Measurements from ENCODE around the gene ZFYVE21.
"Not testable (repeated sequence)": the region's sequence is repeated elsewhere in the genome, so short reads cannot be mapped to it uniquely, and the experiment has no call there.

ZFYVE21 gene

GRCh38 chr14:103715052-103716000, at the start of gene ZFYVE21, which contains the start of gene XRCC3:
ZFYVE21 (plus strand) TSS chr14:103715810; CDS start chr14:103715842, 32 bp downstream.
XRCC3 (minus strand) TSS chr14:103715451; CDS start chr14:103711087, 4,364 bp downstream.
- DNase-seq, result peak; percentile 100

- no peak for DNase-seq
Measured at GRCh38 chr14:103667671-103668070, 47.9 kb upstream of the ZFYVE21 start.

DNA sequence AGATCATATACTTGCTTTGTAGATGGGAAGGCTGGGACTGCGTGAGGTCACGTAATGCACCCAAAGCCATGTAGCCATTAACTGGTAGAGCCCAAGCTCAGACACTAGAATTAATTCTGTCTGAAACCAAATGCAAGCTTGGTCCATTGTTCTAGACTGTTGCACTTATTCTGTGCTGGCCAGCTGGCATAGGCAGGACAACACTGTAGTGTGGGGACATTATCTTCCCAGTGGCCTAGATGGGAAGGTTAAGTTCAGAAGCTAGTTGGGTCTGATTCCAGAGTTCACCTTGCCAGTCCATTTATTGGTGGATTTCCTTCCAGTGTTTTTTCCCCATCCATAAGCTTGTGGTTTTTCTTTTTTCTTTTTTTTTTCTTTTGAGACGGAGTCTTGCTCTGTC, 47.5 kb upstream of the ZFYVE21 start:
- DNase-seq, result no peak

- DNase-seq, result no peak
Measured at GRCh38 chr14:103669370-103669769, 46.2 kb upstream of the ZFYVE21 start.

DNA sequence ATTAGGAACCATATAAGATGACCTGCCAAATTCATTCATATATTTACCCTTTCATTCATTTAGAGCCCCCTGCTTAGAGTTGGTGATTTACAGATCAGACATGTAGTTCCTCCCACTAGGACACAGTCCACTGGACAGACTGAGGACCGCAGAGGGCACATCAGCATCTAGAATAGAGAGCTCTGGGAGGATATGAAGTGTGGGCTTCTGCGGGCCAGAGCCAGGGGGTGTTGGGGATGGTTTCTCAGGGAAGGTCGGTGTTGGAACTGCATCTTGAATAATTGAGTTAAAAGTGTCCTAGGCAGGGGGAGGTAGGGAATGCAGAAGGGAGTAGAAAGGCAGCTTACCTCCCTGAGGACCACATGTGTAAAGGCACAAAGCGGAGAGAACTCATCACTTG, 43.7 kb upstream of the ZFYVE21 start:
- DNase-seq, result no peak

- DNase-seq, result no peak
Measured at GRCh38 chr14:103675957-103676356, 39.7 kb upstream of the ZFYVE21 start.

DNA sequence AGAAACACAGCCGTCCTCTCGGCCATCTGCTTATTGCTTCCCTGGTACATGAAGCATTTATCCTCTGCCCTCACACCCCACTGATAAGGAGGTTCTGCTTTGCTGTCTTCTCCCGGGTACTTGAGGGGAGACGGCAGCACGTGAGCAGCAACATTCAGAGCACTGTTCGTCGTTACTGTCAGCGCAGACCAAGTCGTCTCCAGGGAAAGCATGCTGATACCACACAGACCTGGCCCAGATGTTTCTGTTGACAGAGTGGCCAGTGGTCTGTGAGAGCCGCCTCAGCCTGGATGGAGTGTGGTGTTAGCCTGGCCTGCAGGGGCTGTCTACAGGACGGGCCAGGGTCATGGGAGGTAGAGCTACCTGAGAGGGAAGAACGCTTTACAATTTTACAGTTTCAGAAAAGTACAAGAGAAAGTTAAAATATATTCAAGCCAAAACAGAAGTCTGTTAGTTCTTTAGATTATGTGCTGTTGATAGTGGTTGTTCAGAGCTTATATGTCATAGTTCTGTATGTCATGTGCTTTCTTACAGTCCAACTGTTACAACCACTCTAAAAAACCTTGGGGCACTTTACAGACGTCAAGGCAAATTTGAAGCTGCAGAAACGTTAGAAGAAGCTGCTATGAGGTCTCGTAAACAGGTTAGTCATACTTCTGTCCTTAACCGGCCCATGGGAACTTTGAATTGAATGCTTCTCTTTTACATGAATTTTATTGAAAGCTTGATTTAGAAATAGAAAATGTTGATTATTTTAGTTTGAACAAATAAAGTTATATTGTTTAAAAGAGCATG, 38.5 kb upstream of the ZFYVE21 start:
- DNase-seq, result no peak

DNA sequence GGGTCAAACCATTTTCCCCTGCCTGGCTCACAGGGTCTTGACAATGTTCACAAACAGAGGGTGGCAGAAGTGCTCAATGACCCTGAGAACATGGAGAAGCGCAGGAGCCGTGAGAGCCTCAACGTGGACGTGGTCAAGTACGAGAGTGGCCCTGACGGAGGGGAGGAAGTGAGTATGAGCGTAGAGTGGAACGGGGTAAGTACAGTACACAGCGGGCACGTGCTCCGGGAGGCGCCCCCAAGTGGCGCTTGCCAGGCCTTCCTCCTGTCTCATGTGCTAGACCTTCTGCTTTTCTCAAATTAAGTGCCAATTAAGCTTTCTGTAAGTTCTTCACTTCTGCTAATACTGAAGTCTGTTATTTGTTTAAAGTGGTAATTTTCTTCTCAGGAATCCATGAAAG, 36.3 kb upstream of the ZFYVE21 start:
- DNase-seq, result no peak

DNA sequence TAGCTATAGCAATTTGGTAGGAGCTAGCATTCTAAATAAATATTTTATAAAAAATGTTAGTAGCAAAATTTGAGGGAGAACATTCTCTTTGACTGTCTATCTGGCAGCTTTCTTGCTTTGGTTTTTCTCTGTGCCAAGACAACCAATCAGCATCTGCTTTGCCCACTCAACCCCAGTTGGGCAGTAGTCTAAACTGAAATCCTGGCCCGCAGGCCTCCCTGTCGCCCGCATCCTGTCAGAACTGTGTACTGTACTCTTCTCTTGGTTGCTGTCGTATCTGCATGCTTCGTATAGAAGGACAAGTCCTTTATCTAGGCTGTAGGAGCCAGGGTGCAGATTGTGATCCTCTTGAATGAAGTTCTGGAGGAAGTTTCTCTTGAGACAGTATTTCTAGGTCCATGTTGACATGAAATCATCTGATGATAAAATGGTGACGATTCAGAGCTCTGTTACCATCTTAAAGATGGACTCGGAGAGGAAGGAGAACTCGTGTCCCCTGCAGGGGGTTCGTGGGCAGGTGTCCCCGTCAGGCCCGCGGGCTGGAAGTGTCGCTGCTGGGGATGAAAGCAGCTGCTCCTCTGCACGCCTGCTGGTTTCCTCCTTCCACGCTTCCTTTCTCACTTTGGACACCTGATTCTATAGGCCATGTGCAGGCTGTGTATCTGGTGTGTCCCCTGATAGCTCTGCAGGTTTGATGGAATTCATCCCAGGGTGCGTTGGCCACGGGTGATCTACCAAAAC, 34.9 kb upstream of the ZFYVE21 start:
- no peak for DNase-seq

GRCh38 chr14:103683139-103683538, 32.5 kb upstream of the ZFYVE21 start:
- DNase-seq, result no peak

GRCh38 chr14:103684471-103684870, 31.1 kb upstream of the ZFYVE21 start:
- no peak for DNase-seq

GRCh38 chr14:103684871-103685270, 30.7 kb upstream of the ZFYVE21 start:
- no peak for DNase-seq

DNA sequence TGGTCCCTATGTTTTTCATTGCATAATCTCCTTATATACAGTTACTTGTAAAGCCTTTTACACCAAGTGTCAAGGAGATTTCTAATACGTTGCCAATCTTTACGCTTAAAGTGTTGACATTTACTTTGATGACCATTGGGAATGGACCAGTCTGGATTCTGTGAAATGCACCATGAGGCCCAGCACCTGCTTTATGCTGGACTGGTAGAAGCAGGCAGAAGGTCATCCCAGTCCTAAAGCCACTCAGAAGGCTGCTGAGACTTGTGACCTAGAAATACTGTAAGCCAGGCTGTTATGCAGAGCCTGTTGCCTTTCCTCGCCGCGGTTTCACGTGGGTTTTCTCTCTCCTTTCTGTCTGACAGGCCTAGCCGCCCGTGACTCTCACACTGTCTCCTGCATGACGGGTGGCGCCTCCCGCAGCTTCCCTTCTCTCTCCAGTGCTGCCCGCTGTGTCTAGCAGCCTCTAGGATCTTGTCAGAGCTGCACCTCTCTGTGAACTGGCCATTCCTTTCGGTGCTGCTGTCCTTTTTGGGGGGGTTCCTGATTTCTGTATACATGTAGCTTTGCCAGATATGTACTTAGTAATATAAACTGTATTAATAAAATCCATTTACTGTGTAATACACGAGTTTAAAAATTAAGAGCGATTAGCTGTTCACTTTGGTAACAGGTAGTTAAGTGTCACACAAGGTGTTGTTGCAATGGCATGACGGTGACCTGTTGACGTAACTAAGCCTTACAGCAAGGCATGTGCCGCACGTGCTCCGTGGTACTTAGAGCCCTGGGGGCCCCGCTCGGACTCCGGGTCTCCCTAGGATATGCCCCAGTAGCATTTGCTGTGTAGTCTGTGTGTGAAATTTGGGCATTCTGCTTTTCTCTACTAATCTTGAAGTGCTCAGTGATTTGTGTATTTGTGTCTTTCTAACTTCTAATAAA, 30.1 kb upstream of the ZFYVE21 start:
- DNase-seq, result no peak

DNA sequence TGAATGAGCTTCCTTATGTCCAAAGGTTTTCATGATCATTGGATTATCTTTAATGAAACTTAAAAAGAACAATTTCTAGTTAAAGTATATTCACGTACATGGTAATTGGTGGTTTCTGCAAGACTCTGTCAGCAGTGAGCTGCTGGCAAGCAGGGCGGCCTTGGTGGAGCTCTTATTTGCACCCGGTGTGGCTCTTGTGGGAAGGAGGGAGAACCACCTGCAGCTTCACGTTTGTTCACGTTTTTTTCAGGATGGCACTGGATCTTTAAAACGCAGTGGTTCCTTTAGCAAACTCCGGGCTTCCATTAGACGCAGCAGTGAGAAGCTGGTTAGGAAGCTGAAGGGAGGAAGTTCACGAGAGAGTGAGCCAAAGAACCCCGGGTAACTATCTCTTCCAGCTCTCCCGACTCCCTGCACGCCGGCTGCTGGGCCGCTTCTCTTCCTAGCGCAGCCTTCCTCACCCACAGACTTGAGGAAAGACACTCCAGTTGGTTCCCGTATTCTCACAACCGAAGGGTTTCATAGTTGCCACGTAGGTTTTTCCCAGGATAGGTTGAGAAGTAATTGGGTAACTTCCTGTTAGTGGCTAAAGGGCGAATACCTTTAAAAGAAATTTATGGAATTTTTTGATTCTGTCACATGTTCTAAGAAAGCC, 28.7 kb upstream of the ZFYVE21 start:
- DNase-seq, result no peak

DNA sequence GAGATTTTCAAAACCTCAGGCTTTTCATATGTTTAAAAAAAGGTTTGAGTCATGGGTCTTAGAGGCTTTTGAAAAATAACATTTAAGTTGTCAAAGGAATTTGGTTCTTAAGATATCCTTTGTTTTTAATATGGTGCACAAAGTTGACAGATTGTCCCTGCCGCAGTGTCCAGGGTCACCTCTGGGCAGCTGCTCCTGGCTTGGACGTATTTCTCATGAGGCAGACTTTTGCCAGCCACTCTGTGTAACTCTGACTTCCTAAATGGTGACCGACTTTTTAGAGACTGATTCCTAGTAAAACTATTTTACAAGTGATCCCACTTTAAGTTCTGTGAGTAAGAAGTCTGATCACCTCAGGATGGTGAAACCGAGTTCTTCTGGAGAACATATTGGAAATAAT, 27.9 kb upstream of the ZFYVE21 start:
- no peak for DNase-seq

GRCh38 chr14:103688441-103688840, 27.2 kb upstream of the ZFYVE21 start:
- no peak for DNase-seq

- no peak for DNase-seq
Measured at GRCh38 chr14:103688906-103689902, 26.4 kb upstream of the ZFYVE21 start.

DNA sequence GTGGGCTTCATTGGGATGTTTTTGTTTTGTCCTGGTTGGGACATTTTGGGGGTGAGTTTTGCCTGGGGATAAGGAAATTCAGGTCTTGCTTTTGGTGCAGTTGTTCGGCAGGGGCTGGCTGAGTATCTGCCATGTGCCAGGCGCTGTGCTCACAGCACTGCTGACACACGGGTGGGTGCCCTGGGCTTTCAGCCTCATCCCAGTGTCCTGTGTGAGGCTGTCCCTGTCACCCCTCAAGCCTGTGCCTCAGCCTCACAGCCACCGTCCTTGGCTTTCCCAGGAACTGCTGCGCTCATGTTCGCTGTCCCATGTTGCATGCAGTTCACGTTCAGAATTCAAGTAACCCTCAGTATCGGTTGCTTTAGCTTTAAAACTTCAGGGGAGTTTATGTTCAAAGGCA, 25.3 kb upstream of the ZFYVE21 start:
- DNase-seq, result no peak

DNA sequence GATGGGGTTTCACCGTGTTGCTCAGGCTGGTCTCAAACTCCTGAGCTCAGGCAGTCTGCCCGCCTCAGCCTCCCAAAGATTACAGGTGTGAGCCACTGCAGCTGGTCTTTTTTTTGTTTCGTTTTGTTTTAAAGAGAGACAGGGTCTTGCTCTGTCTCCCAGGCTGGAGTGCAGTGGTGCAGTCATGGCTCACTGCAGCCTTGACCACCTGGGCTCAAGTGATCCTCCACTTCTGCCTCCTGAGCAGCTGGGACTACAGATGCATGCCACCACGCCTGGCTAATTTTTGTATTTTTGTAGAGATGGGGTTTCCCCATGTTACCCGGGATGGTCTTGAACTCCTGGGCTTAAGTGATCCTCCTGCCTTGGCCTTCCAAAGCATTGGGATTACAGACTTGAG, 24.0 kb upstream of the ZFYVE21 start:
- DNase-seq, result not testable (repeated sequence)

DNA sequence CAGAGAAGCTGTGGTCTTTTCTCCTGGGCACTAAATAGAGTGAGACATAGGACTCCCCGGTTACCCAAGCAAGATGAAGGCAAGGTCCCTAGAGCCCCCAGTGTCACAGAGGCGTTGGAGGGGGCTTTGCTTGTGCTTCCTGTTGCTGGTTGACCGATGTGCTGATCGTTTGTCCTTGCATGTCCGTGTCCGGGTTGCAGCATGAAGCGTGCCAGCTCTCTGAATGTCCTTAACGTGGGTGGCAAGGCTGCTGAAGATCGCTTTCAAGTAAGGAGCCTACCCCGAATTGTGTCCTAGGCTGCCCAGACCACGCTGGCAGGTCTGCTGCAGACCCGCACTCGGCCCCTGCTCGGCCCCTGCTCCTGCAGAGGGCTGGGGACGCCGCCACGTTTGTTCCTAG, 23.5 kb upstream of the ZFYVE21 start:
- DNase-seq, result no peak

All from NCI-H2171 (cell line).